Lower leg skin (tissue), 4 donors: Measurements from ENCODE around the gene PISD. TPM values are rescaled to one million over a fixed set of nuclear protein-coding genes. Genes with fewer than 3 reads are reported as not detected.
A peak's percentile ranks its signal among the peaks of the same experiment; 100 is the strongest.

Experiments
- DNase-seq, 2 donors: peaks; one replicate each; pipeline ENCODE4 v3.0.0-alpha.2; 2019; ENCODE audit warnings: low spot score in 2 of 2
- H3K4me3 ChIP-seq: fragments of 200-600 bp; sonication (generic); 2 replicates; pipeline ENCODE4 v1.5.1; 2017; ENCODE audit warnings: mild to moderate bottlenecking, low read depth; ENCODE audit not compliant: poor library complexity, severe bottlenecking
- CTCF ChIP-seq, 3 donors: fragments of 450-650 bp; IDR thresholded peaks; one replicate each; pipeline ENCODE4 v1.5.1; 2016; ENCODE audit warnings: antibody characterized with exemption in 3 of 3, mild to moderate bottlenecking in 3 of 3, moderate library complexity in 2 of 3
- POLR2A ChIP-seq, 2 donors: fragments of 450-650 bp; IDR thresholded peaks; one replicate each; pipeline ENCODE4 v1.6.1; 2016 to 2017; ENCODE audit warnings: antibody characterized with exemption in 2 of 2, mild to moderate bottlenecking in 1 of 2, moderate library complexity in 1 of 2
- WGBS, 2 donors: methylation state at CpG; one replicate each; pipeline ENCODE4 v1.1.5; 2018; 5-methylcytosine and 5-hydroxymethylcytosine counted together
- intact Hi-C: fragments of 100-400 bp; cut with DNase I; formaldehyde crosslinking; loops from one replicate; pipeline ENCODE4 v1.15.0; 2023; ENCODE audit warnings: low total_unique reads
- total RNA-seq, 4 donors: library from RNA; depleted of rRNA; stranded (reverse); fragments of >200 nt; gene quantifications; one replicate each; pipeline ENCODE4 v1.1.0, GENCODE V29; 2016

The PISD gene
- total RNA-seq, 4 donors from 2014 or later = 32.0 to 62.5 (median 45.5) TPM

GRCh38 chr22:31579835-31580242 is 82.2 kb downstream of the PISD start:
- no peak overlapping the region for H3K4me3 ChIP-seq
- peak in 1 of 2 donors; percentile 17 for DNase-seq
- intact Hi-C loops = no loop called here
- 88 to 95% methylated on average over 1 of the region's 1 CpG for WGBS, 2 donors
- no peak for TF ChIP-seq POLR2A (IDR thresholded peaks at IDR 0.05)
- TF ChIP-seq CTCF (IDR thresholded peaks at IDR 0.05) = no peak

- intact Hi-C loops = no loop called here
- TF ChIP-seq CTCF (IDR thresholded peaks at IDR 0.05) (no peak), POLR2A (IDR thresholded peaks at IDR 0.05) (no peak)
- WGBS, 2 donors = 88 to 94% methylated on average over 5 of the region's 5 CpGs
- peak in 1 of 2 donors; percentile 48 for DNase-seq
- H3K4me3 ChIP-seq = no peak overlapping the region
Observed at GRCh38 chr22:31578171-31578570, 83.8 kb downstream of the PISD start.

- no peak for TF ChIP-seq POLR2A (IDR thresholded peaks at IDR 0.05)
- WGBS, 2 donors = 89 to 90% methylated on average over 5 of the region's 5 CpGs
Observed at GRCh38 chr22:31577711-31578110, 84.3 kb downstream of the PISD start.

GRCh38 chr22:31575190-31575589 is 86.8 kb downstream of the PISD start:
- TF ChIP-seq CTCF (IDR thresholded peaks at IDR 0.05) (no peak), POLR2A (IDR thresholded peaks at IDR 0.05) (no peak)
- 88 to 89% methylated on average over 8 of the region's 8 CpGs for WGBS, 2 donors
- no peak overlapping the region for H3K4me3 ChIP-seq
- DNase-seq = peak in 1 of 2 donors; percentile 65
- intact Hi-C loops = no loop called here

More at GRCh38 chr22:31577711-31578110, 84.3 kb downstream of the PISD start:
- H3K4me3 ChIP-seq = no peak overlapping the region
- intact Hi-C loops = no loop called here
- DNase-seq = peak in 1 of 2 donors; percentile 7

- TF ChIP-seq POLR2A (IDR thresholded peaks at IDR 0.05) (no peak), CTCF (IDR thresholded peaks at IDR 0.05) (no peak)
- intact Hi-C loops = no loop called here
- no peak overlapping the region for H3K4me3 ChIP-seq
- 88 to 89% methylated on average over 3 of the region's 3 CpGs for WGBS, 2 donors
- DNase-seq = peak in 1 of 2 donors; percentile 9
Observed at GRCh38 chr22:31574055-31574670, 87.9 kb downstream of the PISD start.

- WGBS, 2 donors = 88 to 91% methylated on average over 5 of the region's 5 CpGs
- peak in 1 of 2 donors; percentile 34 for DNase-seq
- intact Hi-C loops = no loop called here
- TF ChIP-seq POLR2A (IDR thresholded peaks at IDR 0.05) = no peak
- no peak for TF ChIP-seq CTCF (IDR thresholded peaks at IDR 0.05)
- H3K4me3 ChIP-seq = no peak overlapping the region
Observed at GRCh38 chr22:31572939-31573338, 89.1 kb downstream of the PISD start.
